ENCODE data around the gene NOD2.

NOD2 gene

DNA sequence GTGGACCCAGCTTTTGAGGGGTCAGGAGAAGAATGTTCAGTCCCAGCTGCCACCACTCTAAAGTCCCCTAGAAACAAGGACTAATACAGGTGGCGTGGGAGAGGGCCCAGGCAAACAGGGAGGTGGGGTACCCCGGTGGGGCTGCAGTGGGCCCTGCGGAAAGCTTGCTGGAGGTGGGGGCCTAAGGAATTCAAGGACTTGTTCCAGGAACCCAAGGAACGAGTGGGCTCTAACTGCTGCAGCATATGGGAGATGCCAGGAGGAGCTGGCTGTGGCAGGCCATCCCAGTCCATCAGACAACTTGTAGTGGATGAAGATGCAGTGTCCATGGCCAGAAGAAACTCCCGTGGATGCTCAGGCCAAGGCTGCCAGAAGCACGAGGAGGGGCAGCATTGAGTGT lies 22.9 kb upstream of the NOD2 start:
- no peak for DNase-seq (ENCODE audit: low read depth, low spot score)

DNA sequence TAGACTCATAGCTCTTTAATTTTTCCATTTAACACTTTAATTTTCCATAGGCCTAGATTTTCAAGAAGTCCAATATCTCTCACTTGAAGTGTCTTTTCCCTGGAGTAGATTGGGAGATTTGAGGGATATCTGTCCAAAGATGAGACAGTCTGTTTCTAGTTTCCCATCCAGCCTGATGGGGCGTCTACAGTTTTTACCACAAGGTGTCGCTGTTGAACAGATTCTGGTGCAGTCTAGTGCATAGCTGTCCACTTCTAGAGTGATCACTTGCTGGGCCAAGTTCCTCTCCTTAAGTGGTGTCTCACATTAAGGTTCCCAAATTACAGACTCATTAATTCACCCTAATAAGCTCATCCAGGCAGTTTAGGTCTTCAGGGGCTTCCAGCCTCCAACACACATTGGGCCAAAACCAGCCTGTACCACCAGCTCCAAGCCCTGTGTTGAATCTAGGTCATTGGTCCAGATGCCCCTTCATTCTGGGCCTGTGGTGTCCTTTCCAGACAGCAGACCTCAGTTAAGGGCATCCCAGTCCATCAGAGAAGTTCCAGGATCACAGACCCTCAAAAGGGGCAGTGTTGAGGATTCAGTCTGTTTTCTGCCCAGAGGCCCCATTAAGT lies 21.7 kb upstream of the NOD2 start:
- DNase-seq (ENCODE audit: low read depth, low spot score) = no peak

DNA sequence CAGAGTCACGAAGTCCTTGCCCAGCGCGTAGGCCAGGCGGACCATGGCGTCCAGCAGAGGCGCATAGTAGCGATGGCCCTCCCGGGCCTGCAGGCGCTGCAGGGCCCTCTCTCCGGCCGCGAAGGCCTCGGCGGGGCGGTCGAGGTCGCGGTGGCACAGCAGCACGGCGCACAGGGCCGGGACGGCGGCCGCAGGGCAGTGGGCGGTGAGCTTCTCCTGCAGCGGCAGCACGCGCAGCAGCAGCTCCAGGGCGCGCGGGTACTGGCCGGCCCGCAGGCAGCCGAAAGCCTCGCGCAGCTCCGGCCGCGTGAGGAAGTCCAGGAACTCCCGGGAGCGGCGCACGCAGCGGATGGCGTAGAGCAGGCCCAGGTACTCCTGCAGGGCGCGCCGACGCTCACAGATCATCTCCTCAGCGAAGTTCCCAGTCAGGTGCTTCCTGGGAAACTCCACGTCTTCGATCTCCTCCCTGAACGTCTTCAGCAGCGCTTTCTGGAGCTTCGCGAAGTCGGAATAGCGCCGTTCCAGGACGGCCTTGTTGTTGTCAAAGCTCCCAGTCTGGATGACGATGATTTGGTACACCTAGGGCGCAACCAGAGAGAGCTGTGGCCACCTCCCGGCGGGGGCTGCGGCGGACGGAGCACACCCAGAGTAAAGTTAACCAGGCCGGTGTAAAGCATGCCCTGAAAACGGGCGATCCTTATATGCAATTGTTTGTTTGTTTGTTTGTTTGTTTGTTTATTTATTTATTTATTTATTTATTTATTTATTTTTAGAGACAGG lies 19.7 kb upstream of the NOD2 start:
- DNase-seq (ENCODE audit: low read depth, low spot score) = no peak

- no peak for DNase-seq (ENCODE audit: low read depth, low spot score)
Observed at GRCh38 chr16:50674831-50675230, 18.6 kb upstream of the NOD2 start.

DNA sequence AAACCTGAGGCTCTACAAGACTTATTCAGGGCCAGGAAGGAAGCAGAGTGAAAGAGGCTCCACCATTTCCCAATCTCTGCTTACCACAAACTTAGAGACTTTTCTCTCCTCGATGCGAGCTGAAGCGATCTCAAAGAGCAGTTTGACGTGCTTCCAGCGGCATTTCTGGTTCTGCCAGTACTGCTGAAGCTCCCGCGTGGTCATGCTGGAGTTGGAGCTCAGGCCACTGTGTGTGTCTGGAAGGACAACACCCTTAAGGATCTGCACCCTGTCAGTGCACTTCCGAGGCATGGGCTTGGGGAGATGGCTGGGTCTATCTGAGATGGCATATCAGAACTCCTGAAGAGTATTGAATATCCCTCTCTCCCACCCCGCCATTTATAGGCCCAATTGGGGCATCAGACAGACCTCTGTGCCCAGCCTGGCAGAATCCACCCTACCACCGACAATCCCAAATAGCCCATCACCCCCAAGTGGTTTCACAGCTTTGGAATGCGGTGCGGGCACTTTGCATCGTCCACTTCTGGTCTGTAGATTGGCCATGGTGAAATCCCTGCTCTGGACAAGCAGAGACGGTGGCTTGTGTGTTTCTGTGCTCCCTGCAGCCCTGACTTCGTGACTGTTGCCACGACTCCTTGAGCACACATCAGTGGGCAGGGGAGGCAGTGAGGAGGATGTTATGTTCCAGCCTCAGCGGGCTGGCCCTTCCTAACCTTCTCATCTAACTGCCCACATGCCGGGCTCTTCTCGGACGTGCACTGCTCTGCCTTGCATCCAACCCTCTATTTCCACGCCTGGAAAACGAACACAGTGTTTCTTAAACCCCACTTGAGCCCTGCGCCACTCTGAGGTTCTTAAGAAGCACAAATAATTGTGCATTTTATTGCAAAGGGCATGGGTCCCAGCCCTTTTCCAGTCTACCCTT lies 17.5 kb upstream of the NOD2 start:
- DNase-seq (ENCODE audit: low read depth, low spot score) = no peak

DNA sequence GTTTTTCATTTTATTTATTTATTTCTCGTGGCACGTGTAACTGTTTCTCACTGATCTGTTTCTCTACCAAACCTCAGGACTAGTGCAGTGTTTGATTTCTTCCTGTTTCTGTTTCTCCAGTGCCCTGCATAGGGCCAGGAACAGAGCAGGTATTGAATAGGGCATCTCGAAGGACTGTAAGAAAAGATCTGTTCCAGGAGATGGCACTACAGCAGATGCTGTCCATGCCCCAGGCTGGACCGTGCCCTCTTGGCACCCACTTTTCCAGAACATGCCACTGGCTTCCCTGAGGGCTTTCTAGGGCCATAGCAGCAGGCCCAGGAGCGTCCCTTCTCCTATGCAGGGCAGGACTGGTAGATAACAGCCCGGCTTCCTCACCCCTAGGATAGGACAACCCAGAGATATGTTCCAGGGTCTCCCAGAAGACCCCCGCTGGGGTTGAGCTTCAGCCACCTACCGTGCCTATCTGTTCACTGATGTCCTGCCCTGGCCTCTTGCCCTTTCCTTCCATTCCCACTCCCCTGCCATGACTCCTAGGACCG lies 16.7 kb upstream of the NOD2 start:
- no peak for DNase-seq (ENCODE audit: low read depth, low spot score)

GRCh38 chr16:50677351-50677750 lies 16.1 kb upstream of the NOD2 start:
- no peak for DNase-seq (ENCODE audit: low read depth, low spot score)

GRCh38 chr16:50678531-50678930 lies 14.9 kb upstream of the NOD2 start:
- no peak for DNase-seq (ENCODE audit: low read depth, low spot score)

DNA sequence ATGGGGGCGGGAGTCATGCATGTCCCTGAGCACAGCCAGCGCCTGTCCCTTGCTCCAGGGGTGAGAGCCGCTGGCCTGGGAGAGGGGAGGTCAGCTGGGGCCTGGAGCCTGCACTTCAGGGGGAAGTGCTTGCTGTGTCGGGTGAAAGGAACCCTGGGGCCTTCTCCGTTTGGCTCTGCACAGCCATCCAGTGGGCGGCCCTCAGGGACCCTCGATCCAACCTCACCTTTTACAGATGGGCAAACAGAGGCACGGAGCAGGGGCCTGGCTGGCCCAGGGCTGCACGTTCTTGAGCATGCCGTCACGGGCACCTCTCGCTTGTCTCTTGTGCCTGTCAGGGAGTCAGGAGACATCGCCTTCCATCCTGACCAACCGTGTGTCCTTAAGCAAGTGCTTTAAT lies 14.1 kb upstream of the NOD2 start:
- no peak for DNase-seq (ENCODE audit: low read depth, low spot score)

- DNase-seq (ENCODE audit: low read depth, low spot score) = no peak
Observed at GRCh38 chr16:50679676-50680555, 13.5 kb upstream of the NOD2 start.

GRCh38 chr16:50680556-50680893 lies 12.9 kb upstream of the NOD2 start:
- no peak for DNase-seq (ENCODE audit: low read depth, low spot score)

GRCh38 chr16:50681021-50681885 lies 12.2 kb upstream of the NOD2 start, which contains the start of gene SNX20:
Gene SNX20 (minus strand): TSS chr16:50681312. CDS start chr16:50677526, 3,786 bp downstream.
- no peak for DNase-seq (ENCODE audit: low read depth, low spot score)

- no peak for DNase-seq (ENCODE audit: low read depth, low spot score)
Observed at GRCh38 chr16:50683689-50684374, 9.6 kb upstream of the NOD2 start.

DNA sequence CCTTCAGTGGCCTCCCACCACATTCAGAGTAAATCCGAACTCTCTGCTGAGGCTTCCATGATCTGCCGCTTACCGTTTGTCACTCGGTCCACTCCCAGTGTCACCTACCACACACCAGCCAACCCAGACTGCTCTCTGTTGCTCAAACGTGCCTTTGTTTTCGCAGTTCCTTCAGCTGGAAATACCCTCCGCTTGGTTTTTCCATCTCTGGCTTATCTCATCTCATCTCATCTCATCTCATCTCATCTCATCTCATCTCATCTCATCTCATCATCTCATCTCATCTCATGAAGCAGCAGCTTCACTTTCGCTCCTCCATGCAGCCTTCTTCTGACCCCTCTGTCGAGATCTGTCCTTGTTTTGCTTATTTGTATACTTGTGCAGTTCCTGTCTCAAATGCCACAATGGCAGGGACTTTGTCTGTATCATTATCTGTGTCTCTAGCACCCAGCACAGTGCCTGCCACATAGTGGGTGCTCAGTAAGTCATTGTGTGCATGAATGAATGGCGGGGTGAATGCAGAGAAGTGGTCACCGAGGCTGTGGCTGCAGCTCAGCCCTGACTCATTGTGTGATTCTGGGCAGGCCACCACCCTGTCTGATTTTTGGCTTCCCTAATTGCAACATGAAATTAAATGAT lies 8.5 kb upstream of the NOD2 start:
- no peak for DNase-seq (ENCODE audit: low read depth, low spot score)

- no peak for DNase-seq (ENCODE audit: low read depth, low spot score)
Observed at GRCh38 chr16:50685462-50686063, 7.8 kb upstream of the NOD2 start.

GRCh38 chr16:50688083-50688482 lies 5.3 kb upstream of the NOD2 start:
- DNase-seq (ENCODE audit: low read depth, low spot score) = no peak

- DNase-seq (ENCODE audit: low read depth, low spot score) = no peak
Observed at GRCh38 chr16:50688867-50689266, 4.5 kb upstream of the NOD2 start.

GRCh38 chr16:50690177-50690576 lies 3.2 kb upstream of the NOD2 start:
- DNase-seq (ENCODE audit: low read depth, low spot score) = no peak

DNA sequence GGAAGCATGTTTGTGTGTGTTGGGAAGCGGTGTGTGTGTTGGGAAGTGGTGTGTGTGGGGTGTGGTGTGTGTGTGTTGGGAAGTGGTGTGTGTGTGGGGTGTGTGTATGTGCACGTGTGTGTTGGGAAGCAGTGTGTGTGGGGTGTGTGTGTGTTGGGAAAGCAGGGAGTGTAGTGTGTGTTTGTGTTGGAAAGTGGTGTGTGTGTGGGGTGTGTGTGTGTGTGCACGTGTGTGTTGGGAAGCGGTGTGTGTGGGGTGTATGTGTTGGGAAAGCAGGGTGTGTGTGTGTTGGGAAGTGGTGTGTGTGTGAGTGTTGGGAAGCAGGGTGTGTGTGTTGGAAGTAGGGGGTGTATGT lies 785 bp upstream of the NOD2 start:
- no peak for DNase-seq (ENCODE audit: low read depth, low spot score)

Data from iPS DF 19.7 (cell line).